Measurements from ENCODE around the gene GTF3C6.
"Not testable (repeated sequence)": the region's sequence is repeated elsewhere in the genome, so short reads cannot be mapped to it uniquely, and the experiment has no call there.

Gene GTF3C6

GRCh38 chr6:110980227-110980626 lies 21.7 kb downstream of the GTF3C6 start:
- no peak for DNase-seq

GRCh38 chr6:110980648-110981047 lies 22.1 kb downstream of the GTF3C6 start:
- no peak for DNase-seq

DNA sequence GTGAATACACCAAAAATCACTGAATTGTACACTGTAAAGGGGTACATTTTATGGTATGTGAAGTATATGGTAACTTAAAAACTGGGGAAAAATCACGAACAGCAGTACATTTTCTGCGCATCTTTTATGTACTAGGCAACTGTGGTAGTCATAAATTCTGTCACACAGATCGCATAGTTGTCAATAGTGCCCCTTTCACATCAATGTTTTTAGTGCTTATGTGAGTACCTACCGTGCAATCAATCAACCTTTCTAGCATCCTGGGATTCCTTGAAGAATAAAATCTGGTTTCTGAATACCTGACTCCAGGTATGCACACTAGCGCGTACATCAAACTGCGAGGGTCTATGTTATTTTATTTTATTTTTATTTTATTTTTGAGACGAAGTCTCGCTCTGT lies 22.7 kb downstream of the GTF3C6 start:
- no peak for DNase-seq

DNA sequence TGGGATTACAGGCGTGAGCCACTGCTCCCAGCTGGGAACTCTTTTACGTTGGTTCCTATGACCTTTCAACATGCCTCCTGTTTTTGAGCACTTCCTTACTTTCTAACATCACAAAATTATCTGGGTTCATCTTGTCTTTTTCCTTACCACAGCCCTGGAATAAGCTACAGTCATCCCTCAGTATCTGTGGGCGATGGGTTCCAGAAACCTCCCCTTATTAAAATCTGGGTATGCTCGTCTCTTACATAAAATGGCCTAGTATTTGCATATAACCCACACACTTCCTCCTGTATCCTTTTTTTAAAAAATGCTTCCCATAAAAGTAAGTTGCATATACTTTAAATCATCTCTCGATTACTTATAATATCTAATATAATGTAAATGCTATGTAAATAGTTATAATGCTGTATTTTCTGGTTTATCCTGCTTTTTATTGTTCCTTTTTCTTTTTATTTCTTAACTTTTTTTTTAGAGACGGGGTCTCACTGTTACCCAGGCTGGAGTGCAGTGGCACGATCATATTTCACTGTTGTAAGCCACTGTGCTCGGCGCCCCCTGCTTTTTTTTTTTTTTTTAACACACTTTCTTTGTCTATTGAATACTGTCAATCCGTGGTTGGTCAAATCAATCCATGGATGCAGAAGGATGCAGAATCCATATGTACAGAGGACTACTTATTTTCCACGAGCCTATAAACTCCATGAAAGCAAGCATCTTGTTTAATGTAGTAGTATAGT lies 32.5 kb downstream of the GTF3C6 start:
- DNase-seq, result no peak

DNA sequence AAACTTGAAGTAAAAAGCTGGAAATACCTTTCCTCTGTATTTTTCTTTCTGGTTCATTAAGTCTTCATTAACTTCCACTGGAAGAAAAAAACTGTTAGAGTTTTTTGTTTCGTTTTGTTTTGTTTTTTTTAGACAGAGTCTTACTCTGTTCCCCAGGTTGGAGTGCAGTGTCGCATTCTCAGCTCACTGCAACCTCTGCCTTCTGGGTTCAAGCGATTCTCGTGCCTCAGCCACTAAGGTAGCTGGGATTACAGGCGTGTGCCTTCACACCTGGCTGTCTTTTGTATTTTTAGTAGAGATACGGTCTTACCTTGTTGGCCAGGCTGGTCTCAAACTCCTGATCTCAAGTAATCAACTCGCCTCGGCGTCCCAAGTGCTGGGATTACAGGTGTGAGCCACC lies 38.2 kb downstream of the GTF3C6 start:
- DNase-seq, result no peak

DNA sequence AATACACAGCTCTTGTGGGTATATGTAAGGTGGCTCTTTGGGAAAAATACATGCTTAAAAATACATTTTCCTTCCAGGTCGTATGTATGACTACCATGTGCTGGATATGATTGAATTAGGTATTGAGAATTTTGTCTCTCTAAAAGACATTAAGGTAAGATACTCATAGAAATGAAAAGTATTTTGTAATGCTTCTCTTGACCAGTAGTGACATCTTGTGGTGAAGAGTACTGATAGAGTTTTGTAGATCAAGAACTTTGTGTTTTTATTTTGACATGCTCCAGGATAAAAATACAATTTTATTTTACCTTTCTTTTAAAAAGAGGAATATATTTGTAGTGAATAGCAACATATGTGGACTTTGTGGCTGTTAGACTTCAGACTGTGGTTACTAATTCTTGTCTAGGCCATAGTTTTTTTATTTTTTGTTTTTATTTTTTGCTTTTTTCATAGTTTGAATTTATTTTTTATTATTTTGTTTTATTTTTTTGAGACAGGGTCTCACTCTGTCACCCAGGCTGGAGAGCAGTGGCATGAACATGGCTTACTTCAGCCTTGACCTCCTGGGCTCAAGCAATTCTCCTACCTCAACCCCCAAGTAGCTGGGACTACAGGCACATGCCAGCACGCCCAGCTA lies 41.2 kb downstream of the GTF3C6 start:
- no peak for DNase-seq

DNA sequence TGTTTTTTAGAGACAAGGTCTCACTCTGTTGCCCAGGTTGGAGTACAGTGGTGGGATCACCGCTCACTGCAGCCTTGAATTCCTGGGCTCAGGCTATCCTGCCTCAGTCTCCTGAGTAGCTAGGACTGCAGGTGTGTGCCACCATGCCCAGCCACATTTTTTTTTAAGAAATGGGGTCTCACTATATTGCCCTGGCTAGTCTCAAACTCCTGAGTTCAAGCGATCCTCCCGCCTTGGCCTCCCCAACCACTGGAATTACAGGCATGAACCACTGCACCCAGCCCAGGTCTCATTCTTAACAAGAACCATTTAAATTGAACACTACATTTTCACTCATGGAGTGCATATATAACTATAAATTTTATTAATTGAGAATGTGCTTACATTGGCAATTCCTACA lies 43.8 kb downstream of the GTF3C6 start:
- DNase-seq, result no peak

DNA sequence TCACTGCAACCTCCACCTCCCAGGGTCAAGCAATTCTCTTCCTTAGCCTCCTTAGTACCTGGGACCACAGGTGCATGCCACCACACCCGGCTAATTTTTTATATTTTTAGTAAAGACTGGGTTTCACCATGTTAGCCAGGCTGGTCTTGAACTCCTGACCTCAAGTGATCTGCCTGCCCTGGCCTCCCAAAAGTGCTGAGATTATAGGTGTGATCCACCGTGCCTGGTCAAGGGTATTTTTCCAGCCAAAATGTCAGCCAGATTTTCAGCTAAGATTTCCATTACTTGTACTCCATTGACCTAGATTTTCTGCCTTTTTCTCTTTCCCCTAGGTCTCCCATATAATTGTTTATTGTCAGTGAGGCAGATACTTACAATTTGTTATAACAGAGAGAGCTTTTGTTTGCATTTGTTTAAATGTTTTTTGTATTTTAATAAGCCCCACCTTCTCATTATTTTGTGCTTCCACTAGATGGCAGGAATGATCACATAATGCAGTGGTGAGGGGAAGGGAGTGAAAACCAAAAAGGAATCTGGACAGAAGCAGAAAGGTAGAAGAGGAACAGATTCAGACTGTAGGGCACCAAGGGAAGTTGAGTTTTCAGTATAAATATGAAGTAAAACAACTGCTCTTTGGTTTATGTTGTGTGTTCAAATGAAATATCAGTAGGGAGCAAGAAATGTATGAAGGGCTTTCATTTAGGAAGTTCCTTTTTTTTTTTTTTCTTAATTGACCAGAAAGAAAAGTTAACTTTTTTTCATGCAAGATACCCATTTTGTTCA lies 53.0 kb downstream of the GTF3C6 start:
- DNase-seq, result peak; percentile 36

DNA sequence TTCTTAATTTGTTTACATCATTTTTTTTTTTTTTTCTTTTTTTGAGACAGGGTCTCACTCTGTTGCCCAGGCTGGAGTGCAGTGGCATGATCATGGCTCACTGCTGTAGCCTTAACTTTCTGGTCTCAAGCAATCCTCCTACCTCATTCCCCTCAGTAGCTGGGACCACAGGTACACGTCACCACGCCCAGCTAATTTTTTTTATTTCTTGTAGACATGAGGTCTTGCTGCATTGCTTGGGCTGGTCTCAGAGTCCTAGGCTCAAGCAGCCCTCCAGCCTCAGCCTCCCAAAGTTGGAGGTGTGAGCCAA lies 53.6 kb downstream of the GTF3C6 start:
- DNase-seq, result no peak

DNA sequence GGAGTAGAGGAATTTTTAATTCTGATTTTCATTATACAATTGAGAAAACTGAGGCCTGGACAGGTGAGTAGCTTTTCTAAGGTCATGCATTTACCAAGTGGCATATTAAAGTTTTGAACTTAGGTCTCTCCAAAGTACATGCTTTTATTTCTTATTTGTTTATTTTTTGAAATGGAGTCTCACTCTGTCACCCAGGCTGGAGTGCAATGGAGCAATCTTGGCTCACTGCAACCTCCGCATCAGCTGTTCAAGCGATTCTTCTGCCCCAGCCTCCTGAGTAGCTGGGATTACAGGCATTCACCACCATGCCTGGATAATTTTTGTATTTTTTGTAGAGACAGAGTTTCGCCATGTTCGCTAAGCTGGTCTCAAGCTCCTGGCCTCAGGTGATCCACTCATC lies 54.0 kb downstream of the GTF3C6 start:
- not testable (repeated sequence) for DNase-seq

GRCh38 chr6:111013144-111013915 lies 54.8 kb downstream of the GTF3C6 start:
- DNase-seq, result peak; percentile 50

DNA sequence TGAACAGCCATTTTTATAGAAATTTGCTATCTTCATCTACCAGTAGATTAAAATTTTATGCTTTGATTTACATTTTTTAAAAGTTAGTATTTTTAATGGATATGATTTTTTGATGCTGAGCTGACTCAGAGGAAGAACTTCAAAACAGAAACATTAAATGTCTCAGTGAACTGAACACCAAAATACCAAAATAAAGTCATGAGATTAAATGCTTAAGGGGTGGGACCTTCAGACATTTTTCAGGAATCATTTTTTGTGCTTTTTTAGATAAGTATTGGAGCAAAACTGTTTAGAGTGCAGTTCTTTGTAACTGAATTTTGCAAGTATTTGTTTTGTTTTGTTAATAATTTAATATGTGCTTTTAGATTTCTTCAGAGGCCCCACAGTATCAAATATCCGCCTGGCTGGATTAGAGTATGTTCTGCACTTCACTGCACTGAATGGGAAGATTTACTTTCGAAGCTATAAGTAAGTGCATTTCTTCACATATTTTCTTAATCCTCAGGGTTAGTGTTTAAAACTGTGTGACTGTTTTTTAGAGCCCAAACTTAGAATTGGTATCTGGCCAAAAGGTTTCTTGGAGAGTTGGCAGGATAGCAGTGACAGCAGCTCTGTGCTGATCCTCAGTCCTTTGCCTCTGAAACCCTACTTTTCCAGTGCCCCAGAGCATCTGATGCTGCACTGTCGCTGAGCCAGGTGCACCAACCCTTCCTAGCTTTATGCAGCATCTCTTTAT lies 57.1 kb downstream of the GTF3C6 start:
- no peak for DNase-seq

DNA sequence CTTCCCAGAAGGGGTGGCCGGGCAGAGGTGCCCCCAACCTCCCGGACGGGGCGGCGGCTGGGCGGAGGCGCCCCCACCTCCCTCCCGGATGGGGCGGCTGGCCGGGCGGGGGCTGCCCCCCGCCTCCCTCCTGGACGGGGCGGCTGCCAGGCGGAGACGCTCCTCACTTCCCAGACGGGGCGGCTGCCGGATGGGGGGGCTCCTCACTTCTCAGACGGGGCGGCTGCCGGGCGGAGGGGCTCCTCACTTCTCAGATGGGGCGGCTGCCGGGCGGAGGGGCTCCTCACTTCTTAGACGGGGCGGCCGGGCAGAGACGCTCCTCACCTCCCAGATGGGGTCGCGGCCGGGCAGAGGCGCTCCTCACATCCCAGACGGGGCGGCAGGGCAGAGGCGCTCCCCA lies 58.7 kb downstream of the GTF3C6 start:
- not testable (repeated sequence) for DNase-seq
